GM21717 (cell line): ENCODE measurements around the gene ANK3.

Source experiments
- ATAC-seq: cut with Tn5 transposase; IDR thresholded peaks from one replicate; pipeline ENCODE4 v1.9.1; 2021; ENCODE audit warnings: mild to moderate bottlenecking, moderate library complexity; ENCODE audit not compliant: unreplicated experiment

Gene ANK3

GRCh38 chr10:60237977-60238758 lies 151.5 kb downstream of the ANK3 start:
- peak; percentile 47 for ATAC-seq

DNA sequence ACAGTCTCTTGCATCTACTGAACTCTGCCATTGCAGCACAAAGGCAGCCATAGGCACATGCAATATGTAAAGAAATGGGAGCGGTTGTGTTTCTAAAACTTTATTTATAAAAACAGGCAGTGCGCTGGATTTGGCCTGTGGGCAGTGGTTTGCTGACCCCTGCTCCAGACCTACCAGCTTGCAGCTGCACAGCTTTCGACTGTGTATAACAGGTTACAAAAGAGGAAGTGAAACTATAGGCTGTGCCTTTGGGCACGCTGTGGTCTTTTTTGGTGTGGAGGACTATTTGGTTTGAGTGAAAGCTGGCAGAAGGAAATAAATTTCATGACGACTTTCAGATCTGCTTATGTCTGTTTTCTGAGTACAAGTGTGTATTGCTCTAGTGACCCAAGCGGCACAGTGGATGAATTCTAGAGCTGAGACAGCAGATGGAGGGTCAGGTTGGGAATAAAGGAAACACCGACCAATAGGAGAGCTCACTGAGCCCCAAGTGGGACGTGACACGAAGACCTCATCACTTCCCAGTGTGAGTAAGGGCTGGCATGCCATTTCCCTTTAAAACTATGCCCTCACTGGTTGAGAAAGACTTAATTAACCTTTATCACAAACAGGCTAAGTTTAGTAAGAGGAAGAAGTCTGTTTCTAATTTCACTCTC lies 152.7 kb downstream of the ANK3 start:
- peak; percentile 97 for ATAC-seq

DNA sequence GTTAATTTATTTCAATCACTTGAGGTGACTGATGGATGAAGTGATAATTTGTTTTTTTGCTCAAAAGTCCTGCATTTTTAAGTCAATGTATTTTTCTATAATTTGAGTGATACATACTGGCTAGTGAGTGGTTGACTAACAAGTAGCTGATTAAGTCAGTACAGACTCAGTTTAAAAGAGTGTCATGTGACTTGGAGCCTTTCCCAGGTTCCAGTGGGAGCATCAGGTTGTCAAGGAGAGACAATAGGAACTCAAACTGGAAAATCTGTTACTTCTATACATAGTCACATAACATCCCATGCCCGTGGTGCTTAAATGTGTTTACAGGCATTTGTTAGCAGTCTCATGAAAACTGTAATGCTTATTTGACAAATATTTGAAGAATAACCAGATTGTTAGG lies 154.7 kb downstream of the ANK3 start:
- ATAC-seq, result no peak

DNA sequence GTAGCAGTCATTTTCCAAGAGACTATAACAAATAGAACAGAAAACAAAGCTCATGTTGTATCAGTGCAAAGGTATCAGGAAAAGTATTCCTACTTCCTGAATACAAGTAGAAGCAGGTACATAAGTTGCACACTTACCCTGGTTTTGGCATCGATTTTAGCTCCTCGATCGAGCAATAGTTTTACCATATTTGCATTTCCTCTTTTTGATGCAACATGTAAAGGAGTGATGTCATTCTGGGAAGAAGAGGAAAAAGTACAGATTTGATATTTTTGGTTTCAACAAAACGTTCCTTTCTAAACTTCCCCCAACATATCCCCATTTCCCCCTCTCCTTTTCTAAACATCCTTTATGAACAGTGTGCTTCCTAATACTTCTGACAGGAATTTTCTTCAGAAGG lies 155.1 kb downstream of the ANK3 start:
- no peak for ATAC-seq

DNA sequence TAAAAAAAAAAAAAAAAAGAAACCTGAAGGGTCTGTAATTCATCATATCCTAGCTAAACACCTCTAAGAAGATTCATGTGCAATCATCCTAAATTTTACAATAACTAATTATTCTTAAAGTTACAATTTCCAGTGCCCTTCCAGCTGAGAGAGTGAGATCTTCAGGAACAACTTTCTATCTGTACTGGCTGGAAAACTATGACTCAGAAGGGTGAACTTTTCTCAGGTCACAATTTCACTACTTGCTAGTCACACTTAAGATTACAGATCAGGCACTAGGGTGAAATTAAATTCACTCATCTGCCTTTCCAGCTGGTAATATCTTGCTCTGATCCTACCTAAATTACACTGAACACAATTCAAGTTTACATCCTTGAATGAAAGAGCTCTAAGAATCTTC lies 158.8 kb downstream of the ANK3 start:
- no peak for ATAC-seq

GRCh38 chr10:60224066-60224705 lies 165.5 kb downstream of the ANK3 start:
- ATAC-seq, result no peak

- no peak for ATAC-seq
These were observed 167.6 kb downstream of the ANK3 start for GRCh38 chr10:60222047-60222446.

DNA sequence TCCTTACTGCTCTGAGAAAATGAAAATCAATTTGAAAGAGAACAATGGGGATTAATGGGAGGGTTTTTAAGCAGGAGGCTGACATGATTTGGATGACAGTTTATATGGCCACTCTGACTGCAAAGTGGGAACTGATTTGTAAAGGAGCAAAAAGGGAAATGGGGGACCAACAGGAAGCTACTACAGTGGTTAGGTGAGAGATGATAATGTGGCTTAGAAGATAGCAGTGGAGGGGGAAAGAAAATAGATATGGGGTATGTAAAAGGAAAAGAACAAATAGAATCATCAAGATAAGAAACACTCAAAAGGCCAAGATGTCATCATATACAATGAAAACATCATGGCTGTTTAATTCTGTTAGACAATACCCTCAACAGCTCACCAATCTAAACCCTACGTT lies 177.5 kb downstream of the ANK3 start:
- ATAC-seq, result no peak

DNA sequence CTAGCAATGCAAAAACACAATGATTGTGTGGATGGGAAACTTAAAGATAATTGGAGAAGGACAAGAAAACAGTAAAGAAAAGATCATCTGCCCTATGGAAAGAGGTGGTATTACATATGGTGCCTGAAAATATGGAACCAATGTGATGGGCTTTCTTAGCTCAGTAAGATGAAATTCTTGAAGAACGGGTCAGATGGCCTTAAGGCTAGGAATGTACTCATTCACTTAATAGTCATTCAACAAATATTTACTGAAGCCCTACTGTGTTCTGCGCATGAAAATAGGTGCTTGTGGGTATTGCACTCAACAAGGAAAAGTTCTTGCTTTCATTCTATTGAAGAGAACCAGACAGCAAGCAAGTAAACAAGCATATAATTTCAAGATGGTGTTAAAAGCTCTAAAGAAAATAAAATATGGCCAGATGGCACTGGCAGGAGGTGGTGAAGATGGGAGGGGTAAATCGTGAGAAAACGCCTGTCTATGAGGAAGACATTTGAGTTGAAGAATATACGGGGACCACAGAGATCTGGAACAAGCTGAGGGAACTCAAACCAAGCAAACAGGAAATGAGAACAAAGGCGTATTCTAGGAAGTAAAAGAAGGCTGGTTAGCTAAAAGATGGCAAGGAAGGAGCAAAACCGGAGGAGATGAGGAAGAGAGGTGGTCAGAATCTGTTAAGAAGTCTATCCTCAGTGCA lies 179.7 kb downstream of the ANK3 start:
- no peak for ATAC-seq

DNA sequence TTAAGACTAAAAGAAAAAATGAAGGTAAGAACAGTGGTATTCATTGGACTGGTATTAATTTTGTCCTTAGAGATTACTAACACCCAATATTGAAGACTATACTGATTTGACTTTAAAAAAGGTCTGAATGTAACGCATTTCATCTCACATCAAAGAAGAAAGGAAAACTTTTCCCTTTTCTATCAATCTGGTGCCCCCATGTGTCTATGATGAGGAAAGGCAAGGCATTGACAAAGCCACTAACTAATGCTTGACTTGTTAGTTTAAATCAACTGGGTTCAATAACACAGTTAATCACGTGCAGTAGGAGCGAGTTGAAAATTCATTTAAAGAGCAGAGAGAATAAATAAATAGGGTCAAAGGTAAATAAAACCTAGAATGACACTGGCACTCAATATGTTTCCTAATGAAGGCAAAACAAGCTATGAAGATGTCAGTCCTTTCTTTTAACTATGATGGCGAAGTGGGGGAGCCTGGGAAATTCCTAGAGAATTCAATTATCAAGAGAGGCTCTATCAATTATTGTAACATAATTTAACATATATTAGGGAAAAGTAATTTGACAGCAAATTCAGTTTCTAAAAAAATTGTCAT lies 180.9 kb downstream of the ANK3 start:
- ATAC-seq, result no peak

- ATAC-seq, result no peak
These were observed 181.8 kb downstream of the ANK3 start for GRCh38 chr10:60207894-60208293.

- no peak for ATAC-seq
These were observed 182.9 kb downstream of the ANK3 start for GRCh38 chr10:60206735-60207134.

DNA sequence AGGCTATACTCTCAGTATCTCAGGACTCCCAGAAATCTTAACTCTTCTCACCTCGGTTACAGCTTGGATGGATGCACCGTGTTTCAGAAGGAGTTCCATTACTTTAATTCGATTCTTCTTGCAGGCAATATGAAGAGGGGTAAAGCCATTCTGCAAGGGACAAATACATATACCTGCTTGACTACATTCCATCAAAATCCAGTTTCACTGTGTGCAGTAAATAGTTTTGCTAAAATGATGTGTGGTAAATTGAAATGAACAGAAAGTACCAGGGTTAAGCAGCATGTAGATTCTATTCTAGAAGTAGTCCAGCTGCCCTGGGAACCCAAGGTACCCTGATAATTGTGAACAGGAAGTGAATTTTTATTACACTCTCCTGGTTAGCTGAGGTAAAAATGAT lies 183.9 kb downstream of the ANK3 start:
- ATAC-seq, result no peak

- no peak for ATAC-seq
These were observed 185.6 kb downstream of the ANK3 start for GRCh38 chr10:60203993-60204618.

DNA sequence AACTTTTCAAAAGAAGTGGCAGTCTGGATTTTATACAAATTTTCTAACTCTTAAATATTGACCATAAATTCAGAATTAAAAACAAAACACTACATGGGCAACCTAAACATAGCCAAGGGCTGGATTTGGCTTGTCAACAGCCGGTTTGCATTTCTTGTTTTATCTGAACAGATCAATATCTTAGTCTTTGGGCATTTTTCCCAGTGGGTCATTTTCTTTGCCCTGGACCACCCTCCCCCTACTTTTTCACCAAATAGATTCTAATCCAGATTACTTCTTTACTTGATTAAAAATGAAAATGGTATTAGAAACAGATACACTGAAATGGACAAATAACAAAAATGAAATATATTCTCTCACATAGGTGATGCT lies 189.0 kb downstream of the ANK3 start:
- ATAC-seq, result no peak

DNA sequence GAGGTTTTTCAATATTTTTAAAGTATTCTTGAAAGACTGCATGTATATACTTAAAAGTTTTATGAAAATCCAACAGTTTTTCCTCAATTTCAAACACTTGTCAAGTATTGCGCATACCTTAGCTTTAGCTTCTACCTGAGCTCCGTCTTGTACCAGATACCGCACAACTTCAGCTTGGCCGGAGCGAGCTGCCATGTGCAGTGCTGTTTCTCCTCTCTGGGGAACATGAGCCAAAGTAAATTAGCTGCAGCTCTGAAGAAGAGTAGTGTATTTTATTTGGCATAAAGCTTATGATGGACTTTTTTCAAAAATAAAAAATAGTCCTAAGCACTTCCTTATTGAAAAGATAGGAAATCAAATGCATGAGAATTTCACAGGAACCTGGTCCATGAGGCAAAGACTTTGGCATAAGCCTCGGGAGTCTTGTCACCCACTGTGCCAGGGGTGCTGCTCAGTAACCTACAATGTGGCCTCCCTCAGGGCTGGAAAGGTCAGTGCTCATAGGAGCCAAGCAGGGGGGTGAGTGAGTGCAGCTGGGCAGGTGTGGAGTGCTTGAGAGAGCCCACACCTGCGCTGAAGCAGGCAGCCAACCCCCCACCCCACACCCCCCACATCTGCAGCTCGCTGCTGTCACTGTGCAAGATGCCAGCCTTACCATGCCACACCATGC lies 189.5 kb downstream of the ANK3 start:
- no peak for ATAC-seq

- ATAC-seq, result no peak
These were observed 192.5 kb downstream of the ANK3 start for GRCh38 chr10:60197206-60197605.

DNA sequence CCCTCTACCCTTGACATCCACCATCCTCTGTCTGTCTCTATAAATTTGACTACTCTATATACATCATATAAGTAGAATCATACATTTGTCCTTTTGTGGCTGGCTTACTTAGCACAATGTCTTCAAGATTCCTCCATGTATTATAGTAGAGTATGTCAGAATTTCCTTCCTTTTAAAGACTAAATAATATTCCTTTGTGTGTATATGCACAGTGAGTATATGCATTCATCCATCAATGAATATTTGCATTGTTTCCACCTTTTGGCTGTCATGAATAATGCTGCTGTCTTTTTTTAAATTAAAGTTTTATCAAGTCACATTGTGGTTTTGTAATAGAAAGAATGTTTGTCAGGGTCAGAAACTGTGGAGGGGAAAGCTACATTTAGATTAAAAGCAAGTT lies 195.3 kb downstream of the ANK3 start:
- ATAC-seq, result no peak

DNA sequence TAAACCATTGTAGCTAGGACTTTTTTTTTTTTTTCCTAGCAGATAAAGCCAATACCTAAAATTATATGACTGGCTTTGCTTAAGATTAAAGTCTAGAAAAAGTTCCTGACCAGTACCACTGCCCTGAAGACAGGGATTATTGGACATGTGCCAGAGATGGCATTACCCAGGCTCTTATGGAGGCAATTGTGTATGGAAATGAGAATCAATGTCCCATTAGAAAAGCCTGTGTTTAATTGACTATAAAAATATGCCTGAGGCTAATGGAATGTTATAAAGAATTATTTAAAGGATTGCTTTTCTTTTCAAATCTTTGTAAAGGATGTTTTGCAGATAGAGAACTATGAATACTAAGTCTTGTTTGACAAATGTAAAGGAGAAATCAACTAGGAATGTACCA lies 196.7 kb downstream of the ANK3 start:
- no peak for ATAC-seq

DNA sequence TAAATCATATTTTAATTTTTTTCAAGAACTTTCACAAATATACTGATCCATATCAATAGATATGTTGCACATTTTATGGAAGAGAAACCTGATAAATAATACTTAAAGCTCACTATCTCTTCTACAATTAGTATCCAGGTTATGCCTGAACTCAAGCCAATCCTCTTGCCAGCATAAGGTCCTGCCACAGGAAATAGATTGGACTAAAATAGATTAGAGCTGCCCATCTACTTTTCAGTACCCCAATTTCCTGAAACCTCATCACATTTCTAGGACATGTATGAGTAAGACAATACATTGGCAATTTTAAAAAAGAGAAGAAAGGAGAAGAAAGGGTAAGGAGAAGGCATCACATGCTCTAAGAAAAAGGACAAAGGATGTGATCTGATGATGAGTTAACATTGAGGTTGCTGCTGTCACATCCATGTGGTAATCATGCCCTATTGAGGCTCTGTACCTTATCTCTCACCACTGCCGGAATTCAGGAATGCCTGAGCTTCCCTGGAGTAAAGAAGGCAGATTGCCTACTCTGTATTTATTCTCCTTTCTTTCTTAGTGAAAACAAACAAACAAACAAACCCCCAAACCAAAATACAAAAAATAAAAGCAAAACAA lies 199.7 kb downstream of the ANK3 start:
- no peak for ATAC-seq
